HCT116 (cell line): ENCODE results near the gene RAB26. TPM values are rescaled to one million over a fixed set of nuclear protein-coding genes. Genes with fewer than 3 reads are reported as not detected.
"Not testable (repeated sequence)": the region's sequence is repeated elsewhere in the genome, so short reads cannot be mapped to it uniquely, and the experiment has no call there.

ENCODE experiments used
- ATAC-seq: fragments of 200-7000 bp; cut with Tn5 transposase; 2 replicates; pipeline ENCODE4 v1.9.1; 2020; ENCODE audit warnings: mild to moderate bottlenecking, moderate library complexity
- BruUV-seq: library from RNA; stranded (reverse); fragments of 400-500 nt; replicated peaks from 2 replicates; lab custom pipeline; 2021; lab: Mats Ljungman, UMichigan
- CTCF ChIA-PET: fragments of 300-600 bp; sonication (Branson Sonifier 250); formaldehyde crosslinking; loops from one replicate; lab custom pipeline; 2021; ENCODE audit warnings: antibody characterized with exemption; lab: Charles Lee
- POLR2A ChIA-PET: fragments of 300-600, 350-600 bp; sonication (Branson Sonifier 250); formaldehyde crosslinking; loops from one replicate; lab custom pipeline; 2021; ENCODE audit warnings: antibody characterized with exemption; lab: Charles Lee
- RAD21 ChIA-PET, 2 experiments: fragments of 300-600 bp; sonication (Branson Sonifier 250); formaldehyde crosslinking; loops; one replicate each; lab custom pipeline; 2023; ENCODE audit warnings: low total read pairs in 2 of 2; ENCODE audit not compliant: uncharacterized antibody in 2 of 2, unreplicated experiment in 2 of 2, low non-redundant PET in 1 of 2; lab: Charles Lee
- DNase-seq: peaks from one replicate; pipeline ENCODE4 v3.0.0-alpha.2; 2010; ENCODE audit warnings: low read depth, low spot score
- H2AFZ ChIP-seq: fragments of 200-600 bp; shearing (Covaris generic), sonication (generic); 2 replicates; pipeline ENCODE4 v1.6.1; 2017; ENCODE audit warnings: low read depth, mixed run types, mixed read lengths, antibody characterized with exemption, low read length; ENCODE audit not compliant: poor library complexity, severe bottlenecking
- H3K27ac ChIP-seq: 2 replicates; pipeline ENCODE4 v1.5.1; 2012; ENCODE audit warnings: low read depth, low read length
- H3K27me3 ChIP-seq: fragments of 200-600 bp; sonication (generic); 2 replicates; pipeline ENCODE4 v1.6.1; 2016; ENCODE audit warnings: mixed run types, low read length, mixed read lengths; ENCODE audit not compliant: insufficient read depth
- H3K36me3 ChIP-seq, 2 experiments: fragments of 200-500 bp in 1 of 2; fragments of 200-600 bp in 1 of 2; sonication (Bioruptor generic) in 1 of 2; sonication (generic) in 1 of 2; 2 replicates each; pipeline versions ENCODE4 v1.5.1 to v1.6.1; 2014 to 2016; ENCODE audit warnings: low read length in 2 of 2, inconsistent platforms in 1 of 2, mixed read lengths in 1 of 2, mixed run types in 1 of 2; ENCODE audit not compliant: insufficient read depth in 2 of 2, control insufficient read depth in 1 of 2
- H3K4me1 ChIP-seq, 2 experiments: fragments of 200-600 bp in 1 of 2; sonication (generic) in 1 of 2; 2 replicates each; pipeline versions ENCODE4 v1.5.1 to v1.6.1; 2012 to 2017; ENCODE audit warnings: low read length in 2 of 2, inconsistent platforms in 1 of 2, mild to moderate bottlenecking in 1 of 2, mixed read lengths in 1 of 2, mixed run types in 1 of 2, moderate library complexity in 1 of 2; ENCODE audit not compliant: insufficient read depth in 2 of 2, control insufficient read depth in 1 of 2
- H3K4me2 ChIP-seq: fragments of 200-600 bp; sonication (generic); 2 replicates; pipeline ENCODE4 v1.6.1; 2017; ENCODE audit warnings: mixed run types, low read length, mixed read lengths
- H3K4me3 ChIP-seq, 2 experiments: fragments of 200-600 bp in 1 of 2; sonication (generic) in 1 of 2; replicated peaks in 1 of 2; 2 replicates each; pipeline ENCODE4 v1.5.1; 2011 to 2016; ENCODE audit warnings: low read length in 2 of 2, control low read depth in 1 of 2, low read depth in 1 of 2, mild to moderate bottlenecking in 1 of 2, mixed read lengths in 1 of 2, mixed run types in 1 of 2
- H3K79me2 ChIP-seq: fragments of 200-600 bp; sonication (generic); 2 replicates; pipeline ENCODE4 v1.6.1; 2017; ENCODE audit warnings: mild to moderate bottlenecking, mixed run types, low read length, moderate library complexity, mixed read lengths; ENCODE audit not compliant: insufficient read depth
- H3K9ac ChIP-seq: fragments of 200-600 bp; sonication (generic); 2 replicates; pipeline ENCODE4 v1.6.1; 2016; ENCODE audit warnings: low read length, mixed read lengths
- H3K9me2 ChIP-seq: fragments of 200-600 bp; sonication (generic), shearing (Covaris generic); 2 replicates; pipeline ENCODE4 v1.6.1; 2017; ENCODE audit warnings: mixed run types, mild to moderate bottlenecking, moderate library complexity; ENCODE audit not compliant: insufficient read depth
- H3K9me3 ChIP-seq, 2 experiments: fragments of 200-500 bp in 1 of 2; fragments of 200-600 bp in 1 of 2; sonication (Bioruptor generic) in 1 of 2; sonication (generic) in 1 of 2; 2 replicates each; pipeline ENCODE4 v1.6.1; 2014 to 2017; ENCODE audit warnings: low read length in 2 of 2, mixed read lengths in 2 of 2, inconsistent platforms in 1 of 2, low read depth in 1 of 2, mild to moderate bottlenecking in 1 of 2, mixed run types in 1 of 2, moderate library complexity in 1 of 2; ENCODE audit not compliant: control insufficient read depth in 1 of 2, insufficient read depth in 1 of 2
- H4K20me1 ChIP-seq: fragments of 200-600 bp; sonication (generic), shearing (Covaris generic); 2 replicates; pipeline ENCODE4 v1.6.1; 2017; ENCODE audit warnings: mixed run types, mild to moderate bottlenecking, moderate library complexity; ENCODE audit not compliant: insufficient read depth
- FOSL1 ChIP-seq: IDR thresholded peaks from 2 replicates; pipeline ENCODE4 v1.6.1; 2012; ENCODE audit warnings: low read depth
- POLR2AphosphoS5 ChIP-seq: IDR thresholded peaks from 2 replicates; pipeline ENCODE4 v1.6.1; 2011; ENCODE audit warnings: mild to moderate bottlenecking, low read depth, low read length, moderate library complexity
- REST ChIP-seq: IDR thresholded peaks from 2 replicates; pipeline ENCODE4 v1.6.1; 2012; ENCODE audit warnings: low read depth
- ZFX ChIP-seq: fragments of 450-650 bp; IDR thresholded peaks from 2 replicates; pipeline ENCODE4 v1.6.1; 2017
- intact Hi-C: fragments of 100-400 bp; cut with micrococcal nuclease; formaldehyde crosslinking; loops from 2 replicates; pipeline ENCODE4 v1.10.0; 2022
- total RNA-seq: library from RNA; stranded (reverse); gene quantifications from one replicate; pipeline ENCODE4 v1.2.1, GENCODE V29; 2021; ENCODE audit not compliant: unreplicated experiment

Gene RAB26
- total RNA-seq, 1 experiment from 2014 or later, result 44.9 TPM

GRCh38 chr16:2114885-2115590 lies 33.4 kb upstream of the RAB26 start:
- H3K4me1 ChIP-seq, intact Hi-C loops, DNase-seq, H3K9me3 ChIP-seq, H3K36me3 ChIP-seq, BruUV-seq, H3K4me3 ChIP-seq, POLR2A ChIA-PET, H3K79me2 ChIP-seq, H3K4me2 ChIP-seq, H3K27me3 ChIP-seq, ATAC-seq, CTCF ChIA-PET, H4K20me1 ChIP-seq, H3K27ac ChIP-seq, H3K9ac ChIP-seq, H3K9me2 ChIP-seq, H2AFZ ChIP-seq, RAD21 ChIA-PET: not testable (repeated sequence)

GRCh38 chr16:2115591-2115973 lies 32.8 kb upstream of the RAB26 start:
- no TSS peak for BruUV-seq
- ATAC-seq, result no peak
- no peaks in the 10 kb centered on the region for H3K9me2 ChIP-seq
- no peaks in the 10 kb centered on the region; a peak in 1 of 4 replicates for H3K36me3 ChIP-seq
- TF ChIP-seq POLR2AphosphoS5, result no peak
- TF ChIP-seq REST, result no peak
- no peak for TF ChIP-seq FOSL1
- TF ChIP-seq ZFX, result no peak
- H3K4me2 ChIP-seq, result no peak overlapping the region
- no peak overlapping the region for H2AFZ ChIP-seq
- H3K4me1 ChIP-seq, result no peaks in the 10 kb centered on the region
- CTCF ChIA-PET, result no interaction called here
- no peak for DNase-seq
- H3K27ac ChIP-seq, result no peak overlapping the region
- H3K9ac ChIP-seq, result no peak overlapping the region
- H3K27me3 ChIP-seq, result no peaks in the 10 kb centered on the region
- RAD21 ChIA-PET, result no interaction called here
- intact Hi-C loops, result no loop called here
- POLR2A ChIA-PET, result no interaction called here
- no peaks in the 10 kb centered on the region for H4K20me1 ChIP-seq
- peaks cover 4% of the 10 kb centered on the region; the same call in 1 of the 2 replicates for H3K79me2 ChIP-seq
- no peak overlapping the region for H3K4me3 ChIP-seq
- H3K9me3 ChIP-seq, result no peaks in the 10 kb centered on the region

GRCh38 chr16:2116428-2116827 lies 32.0 kb upstream of the RAB26 start:
- CTCF ChIA-PET, POLR2A ChIA-PET, ATAC-seq, H4K20me1 ChIP-seq, intact Hi-C loops, H3K9me2 ChIP-seq, H3K9me3 ChIP-seq, H3K36me3 ChIP-seq, BruUV-seq, DNase-seq, H3K4me1 ChIP-seq, H3K27ac ChIP-seq, H3K9ac ChIP-seq, H3K79me2 ChIP-seq, RAD21 ChIA-PET, H2AFZ ChIP-seq, H3K4me2 ChIP-seq, H3K4me3 ChIP-seq, H3K27me3 ChIP-seq: not testable (repeated sequence)
